Measurements from ENCODE around the gene NR5A2.

GRCh38 chr1:200035956-200036618 lies 8.6 kb downstream of the NR5A2 start:
- no peak for TF ChIP-seq EZH2phosphoT487 (IDR thresholded peaks at IDR 0.05; ENCODE audit: borderline replicate concordance)
- TF ChIP-seq CTCF (conservative IDR thresholded peaks at IDR 0.05; ENCODE audit: low read length) = no peak
